Measurements from ENCODE around the gene GLYATL2.

Gene GLYATL2, protein sequence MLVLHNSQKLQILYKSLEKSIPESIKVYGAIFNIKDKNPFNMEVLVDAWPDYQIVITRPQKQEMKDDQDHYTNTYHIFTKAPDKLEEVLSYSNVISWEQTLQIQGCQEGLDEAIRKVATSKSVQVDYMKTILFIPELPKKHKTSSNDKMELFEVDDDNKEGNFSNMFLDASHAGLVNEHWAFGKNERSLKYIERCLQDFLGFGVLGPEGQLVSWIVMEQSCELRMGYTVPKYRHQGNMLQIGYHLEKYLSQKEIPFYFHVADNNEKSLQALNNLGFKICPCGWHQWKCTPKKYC

DNA sequence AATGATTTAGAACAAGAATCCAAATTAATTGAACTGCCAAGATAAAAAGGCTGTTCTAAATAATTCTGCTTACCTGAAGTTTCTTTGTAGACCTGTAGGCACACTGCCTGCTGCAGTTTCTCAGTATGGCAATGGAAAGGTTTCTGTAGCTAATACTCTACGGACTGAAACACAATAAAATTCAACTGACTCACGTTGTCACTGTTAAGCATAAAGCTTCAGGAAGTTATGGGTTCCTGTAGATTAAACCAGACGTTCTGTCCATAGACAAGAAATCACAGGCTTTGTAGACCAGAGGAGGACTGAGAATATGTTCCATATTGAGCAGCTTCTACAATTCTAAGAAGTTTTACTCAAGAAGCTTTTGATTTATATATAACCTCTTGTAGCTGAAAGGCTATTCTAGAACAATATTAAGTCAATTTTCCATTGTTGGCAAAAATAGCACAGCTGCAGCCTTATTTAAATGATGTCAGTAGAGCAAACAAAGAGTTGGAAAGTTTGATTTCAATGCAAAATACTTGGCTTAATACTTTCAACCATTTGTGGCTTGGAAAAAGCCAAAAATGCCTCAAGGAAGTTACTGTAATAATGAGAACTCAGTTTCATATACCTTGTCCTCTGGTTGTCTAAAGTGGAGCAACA, at the start of gene GLYATL2:
Gene GLYATL2, minus strand, starts transcription at position 344 of the 645 bp plus-strand sequence. CDS start 5,092 bp downstream, outside the sequence.
- DNase-seq (ENCODE audit: insufficient read length, low spot score) (no peak), FAIRE-seq (no peak)
- TF ChIP-seq, protein P1, sequence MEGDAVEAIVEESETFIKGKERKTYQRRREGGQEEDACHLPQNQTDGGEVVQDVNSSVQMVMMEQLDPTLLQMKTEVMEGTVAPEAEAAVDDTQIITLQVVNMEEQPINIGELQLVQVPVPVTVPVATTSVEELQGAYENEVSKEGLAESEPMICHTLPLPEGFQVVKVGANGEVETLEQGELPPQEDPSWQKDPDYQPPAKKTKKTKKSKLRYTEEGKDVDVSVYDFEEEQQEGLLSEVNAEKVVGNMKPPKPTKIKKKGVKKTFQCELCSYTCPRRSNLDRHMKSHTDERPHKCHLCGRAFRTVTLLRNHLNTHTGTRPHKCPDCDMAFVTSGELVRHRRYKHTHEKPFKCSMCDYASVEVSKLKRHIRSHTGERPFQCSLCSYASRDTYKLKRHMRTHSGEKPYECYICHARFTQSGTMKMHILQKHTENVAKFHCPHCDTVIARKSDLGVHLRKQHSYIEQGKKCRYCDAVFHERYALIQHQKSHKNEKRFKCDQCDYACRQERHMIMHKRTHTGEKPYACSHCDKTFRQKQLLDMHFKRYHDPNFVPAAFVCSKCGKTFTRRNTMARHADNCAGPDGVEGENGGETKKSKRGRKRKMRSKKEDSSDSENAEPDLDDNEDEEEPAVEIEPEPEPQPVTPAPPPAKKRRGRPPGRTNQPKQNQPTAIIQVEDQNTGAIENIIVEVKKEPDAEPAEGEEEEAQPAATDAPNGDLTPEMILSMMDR (IDR thresholded peaks at IDR 0.05; ENCODE audit: insufficient read depth, missing control alignments): no peak

DNA sequence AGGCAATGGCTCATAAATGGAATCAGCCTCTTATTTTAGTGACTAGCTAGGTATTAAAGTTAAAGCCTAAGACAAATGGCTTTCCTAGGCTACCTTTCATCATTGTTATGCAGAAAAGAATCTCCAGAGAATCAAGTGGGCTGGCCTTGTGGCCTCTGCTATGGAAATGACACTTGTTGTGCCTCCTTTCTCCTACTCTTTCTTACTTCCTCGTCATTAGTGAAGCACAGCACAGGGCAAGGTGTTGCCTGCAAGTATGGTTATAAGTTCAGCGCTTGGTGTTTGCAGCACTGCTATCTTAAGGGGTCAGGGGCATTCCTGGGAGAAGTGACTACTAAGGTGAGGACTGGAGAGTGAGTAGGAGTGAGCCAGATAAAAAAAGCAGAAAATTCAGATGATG, 49.4 kb upstream of the GLYATL2 start:
- FAIRE-seq: no peak
- TF ChIP-seq, protein P1 (IDR thresholded peaks at IDR 0.05; ENCODE audit: insufficient read depth, missing control alignments): no peak
- no peak for DNase-seq (ENCODE audit: insufficient read length, low spot score)

DNA sequence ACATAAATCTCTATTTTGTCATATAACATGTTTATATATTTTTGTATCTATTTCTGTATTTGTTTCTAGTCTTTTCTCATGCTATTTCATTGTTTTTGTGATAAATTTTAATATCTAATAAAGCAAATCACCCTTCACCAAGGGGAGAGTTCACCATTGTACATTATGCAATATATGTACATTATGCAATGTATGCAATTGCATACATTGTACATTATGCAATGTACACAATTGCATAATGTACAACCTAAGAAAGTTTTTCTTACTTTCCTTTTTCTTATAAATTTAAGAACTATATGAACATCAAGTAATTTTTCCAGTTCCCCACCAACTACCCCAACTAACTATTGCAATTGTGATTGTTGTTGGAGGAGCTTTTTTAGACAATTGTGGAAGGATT, 44.1 kb upstream of the GLYATL2 start:
- FAIRE-seq (no peak), DNase-seq (ENCODE audit: insufficient read length, low spot score) (no peak)
- TF ChIP-seq, protein P1 (IDR thresholded peaks at IDR 0.05; ENCODE audit: insufficient read depth, missing control alignments): no peak

DNA sequence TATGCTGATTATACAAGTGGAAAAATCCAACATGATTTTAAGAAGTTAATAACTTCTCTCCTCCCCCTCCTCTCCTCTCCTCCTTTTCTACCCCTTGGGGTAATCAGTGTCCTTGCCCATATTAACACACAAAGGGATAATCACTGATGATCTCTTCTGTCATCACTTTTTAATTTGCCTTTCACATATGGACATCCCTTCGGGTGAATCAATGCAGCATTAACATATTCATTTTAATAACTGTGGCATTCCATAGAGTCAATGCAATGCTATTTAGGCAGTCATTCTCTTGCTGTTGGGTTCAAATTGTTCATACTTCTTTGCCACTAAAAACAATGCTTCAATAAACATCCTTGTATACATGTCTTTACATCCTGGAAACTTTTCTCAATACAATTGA, 42.9 kb upstream of the GLYATL2 start:
- DNase-seq (ENCODE audit: insufficient read length, low spot score): no peak
- no peak for FAIRE-seq
- TF ChIP-seq, protein P1 (IDR thresholded peaks at IDR 0.05; ENCODE audit: insufficient read depth, missing control alignments): no peak

DNA sequence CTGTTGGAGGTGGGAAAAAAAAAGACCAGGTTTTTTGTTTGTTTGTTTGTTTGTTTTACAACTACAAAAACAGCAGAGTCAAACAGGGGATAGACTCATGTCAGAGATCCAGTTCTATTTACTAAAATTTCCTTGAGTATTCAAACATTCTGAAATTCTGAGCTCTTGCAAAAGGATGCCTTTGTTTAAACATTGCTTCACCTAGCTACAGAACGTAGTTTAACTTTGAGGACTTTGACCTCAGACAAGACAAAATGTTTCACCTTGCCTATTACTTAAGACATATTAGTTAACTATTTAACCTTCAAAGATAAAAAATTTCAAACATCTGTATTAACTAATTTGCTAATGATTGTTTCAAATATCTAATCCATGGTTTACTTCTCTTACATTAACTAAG, 36.1 kb upstream of the GLYATL2 start:
- no peak for FAIRE-seq

DNA sequence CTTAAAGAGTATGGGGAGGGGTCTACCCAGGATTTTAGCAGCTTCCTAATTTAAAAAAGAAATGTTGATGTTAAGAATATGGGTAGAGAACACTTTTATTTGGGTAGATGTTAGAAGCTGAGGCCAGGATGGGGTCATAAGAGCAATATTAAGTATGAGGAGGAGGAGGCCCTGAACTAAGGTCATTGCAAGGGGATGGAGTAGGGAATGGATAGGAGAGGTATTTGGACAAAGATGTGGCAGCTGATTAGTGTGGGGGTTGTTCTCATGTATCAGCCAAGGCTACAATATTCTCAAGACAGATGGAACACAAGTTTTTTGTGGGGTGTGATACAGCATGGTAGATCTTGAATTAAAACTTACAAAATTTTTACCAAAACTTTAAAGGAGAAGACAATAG, 35.7 kb upstream of the GLYATL2 start:
- FAIRE-seq (no peak), DNase-seq (ENCODE audit: insufficient read length, low spot score) (no peak)
- TF ChIP-seq, protein P1 (IDR thresholded peaks at IDR 0.05; ENCODE audit: insufficient read depth, missing control alignments): no peak

More for the DNA sequence above, 36.1 kb upstream of the GLYATL2 start:
- no peak for DNase-seq (ENCODE audit: insufficient read length, low spot score)
- TF ChIP-seq, protein P1 (IDR thresholded peaks at IDR 0.05; ENCODE audit: insufficient read depth, missing control alignments): no peak

DNA sequence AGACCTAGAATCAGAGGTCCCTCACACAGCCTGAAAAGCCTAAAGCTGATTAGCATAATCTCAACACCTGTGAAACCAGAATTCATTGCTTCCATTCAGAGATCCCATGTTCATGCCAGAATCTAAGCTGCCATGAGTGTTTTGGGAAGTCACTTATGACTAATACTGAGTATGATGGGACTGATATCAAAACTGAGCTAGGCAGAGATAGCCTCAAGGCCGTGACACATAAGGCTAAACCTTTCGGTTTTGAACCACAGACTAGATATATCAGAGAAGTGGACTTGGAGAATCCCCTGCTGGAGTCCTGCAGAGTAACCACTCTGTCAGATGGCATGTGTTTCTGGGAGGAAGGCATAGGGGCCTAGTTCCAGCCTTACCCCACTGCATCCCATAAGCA, 23.1 kb upstream of the GLYATL2 start:
- no peak for FAIRE-seq
- TF ChIP-seq, protein P1 (IDR thresholded peaks at IDR 0.05; ENCODE audit: insufficient read depth, missing control alignments): no peak
- DNase-seq (ENCODE audit: insufficient read length, low spot score): no peak

All from D721Med (cell line).